ENCODE data around the gene SYT1. TPM values are rescaled to one million over a fixed set of nuclear protein-coding genes. Genes with fewer than 3 reads are reported as not detected.

Gene SYT1
- total and polyA plus RNA-seq, 11 donors: 0.08 to 0.86 (median 0.16) TPM; not detected in 6

- DNase-seq (no peak), ATAC-seq (no peak)
- intact Hi-C loops (cut with DNase I): loop anchor here in 1 of 10 donors (10.0 kb wide), 1 partner anchor 61 kb away; no protein-coding TSS in a partner anchor
- Histone ChIP-seq H3K36me3 (no peaks in the 10 kb centered on the region), H3K27me3 (no peaks in the 10 kb centered on the region), H3K9me3 (no peaks in the 10 kb centered on the region), H3K4me3 (no peak overlapping the region), H3K27ac (no peak overlapping the region), H3K4me1 (no peaks in the 10 kb centered on the region)
- TF ChIP-seq CTCF (IDR thresholded peaks at IDR 0.05): no peak
- TF ChIP-seq POLR2A (IDR thresholded peaks at IDR 0.05): no peak
Measured at GRCh38 chr12:79295572-79295971, 431.0 kb downstream of the SYT1 start.

GRCh38 chr12:79296133-79296532 lies 431.6 kb downstream of the SYT1 start:
- WGBS, 4 donors: 87 to 92% (median 89%) methylated on average over 5 of the region's 5 CpGs

GRCh38 chr12:79296871-79297270 lies 432.3 kb downstream of the SYT1 start:
- no peaks in the 10 kb centered on the region for H3K9me3 ChIP-seq
- 77 to 81% (median 79%) methylated on average over 4 of the region's 4 CpGs for WGBS, 4 donors
- TF ChIP-seq CTCF (IDR thresholded peaks at IDR 0.05): no peak
- TF ChIP-seq POLR2A (IDR thresholded peaks at IDR 0.05): no peak
- no peak overlapping the region for H3K27ac ChIP-seq
- H3K4me3 ChIP-seq: no peak overlapping the region
- intact Hi-C loops (cut with DNase I): loop anchor here in 1 of 10 donors (10.0 kb wide), 1 partner anchor 62 kb away; no protein-coding TSS in a partner anchor
- no peak for ATAC-seq
- H3K4me1 ChIP-seq: no peaks in the 10 kb centered on the region
- no peaks in the 10 kb centered on the region for H3K27me3 ChIP-seq
- no peaks in the 10 kb centered on the region for H3K36me3 ChIP-seq
- no peak for DNase-seq

More at GRCh38 chr12:79296133-79296532, 431.6 kb downstream of the SYT1 start:
- H3K9me3 ChIP-seq: no peaks in the 10 kb centered on the region
- H3K36me3 ChIP-seq: no peaks in the 10 kb centered on the region
- TF ChIP-seq CTCF (IDR thresholded peaks at IDR 0.05) (no peak), POLR2A (IDR thresholded peaks at IDR 0.05) (no peak)
- no peak overlapping the region for H3K27ac ChIP-seq
- H3K4me3 ChIP-seq: no peak overlapping the region
- no peaks in the 10 kb centered on the region for H3K27me3 ChIP-seq
- DNase-seq: no peak
- H3K4me1 ChIP-seq: no peaks in the 10 kb centered on the region
- no peak for ATAC-seq
- intact Hi-C loops (cut with DNase I): loop anchor here in 1 of 10 donors (10.0 kb wide), 1 partner anchor 61 kb away; no protein-coding TSS in a partner anchor

- intact Hi-C loops (cut with DNase I): loop anchor here in 1 of 10 donors (10.0 kb wide), 1 partner anchor 64 kb away; no protein-coding TSS in a partner anchor
- Histone ChIP-seq H3K4me3 (no peak overlapping the region), H3K27me3 (no peaks in the 10 kb centered on the region), H3K36me3 (no peaks in the 10 kb centered on the region), H3K9me3 (no peaks in the 10 kb centered on the region), H3K4me1 (peaks cover 0 to 6% (median 0%) of the 10 kb centered on the region in 12 donors), H3K27ac (no peak overlapping the region)
- ATAC-seq: no peak
- TF ChIP-seq CTCF (IDR thresholded peaks at IDR 0.05) (no peak), POLR2A (IDR thresholded peaks at IDR 0.05) (no peak)
- DNase-seq: no peak
Measured at GRCh38 chr12:79298506-79298905, 433.9 kb downstream of the SYT1 start.
